GM12864 (cell line): ENCODE results near the gene GLRA1.

Source experiments
- DNase-seq: peaks from one replicate; pipeline ENCODE4 v3.0.0-alpha.2; 2011; ENCODE audit warnings: low read depth
- H3K4me3 ChIP-seq: 2 replicates; pipeline ENCODE4 v1.5.1; 2011; ENCODE audit warnings: mild to moderate bottlenecking, low read depth, low read length, control low read depth
- TF ChIP-seq, protein P1 (sequence below): IDR thresholded peaks from 2 replicates; pipeline ENCODE4 v1.5.1; 2011; ENCODE audit warnings: low read depth, mild to moderate bottlenecking, moderate library complexity, low read length, control low read depth, inconsistent platforms; ENCODE audit errors: missing control alignments

GLRA1 gene

DNA sequence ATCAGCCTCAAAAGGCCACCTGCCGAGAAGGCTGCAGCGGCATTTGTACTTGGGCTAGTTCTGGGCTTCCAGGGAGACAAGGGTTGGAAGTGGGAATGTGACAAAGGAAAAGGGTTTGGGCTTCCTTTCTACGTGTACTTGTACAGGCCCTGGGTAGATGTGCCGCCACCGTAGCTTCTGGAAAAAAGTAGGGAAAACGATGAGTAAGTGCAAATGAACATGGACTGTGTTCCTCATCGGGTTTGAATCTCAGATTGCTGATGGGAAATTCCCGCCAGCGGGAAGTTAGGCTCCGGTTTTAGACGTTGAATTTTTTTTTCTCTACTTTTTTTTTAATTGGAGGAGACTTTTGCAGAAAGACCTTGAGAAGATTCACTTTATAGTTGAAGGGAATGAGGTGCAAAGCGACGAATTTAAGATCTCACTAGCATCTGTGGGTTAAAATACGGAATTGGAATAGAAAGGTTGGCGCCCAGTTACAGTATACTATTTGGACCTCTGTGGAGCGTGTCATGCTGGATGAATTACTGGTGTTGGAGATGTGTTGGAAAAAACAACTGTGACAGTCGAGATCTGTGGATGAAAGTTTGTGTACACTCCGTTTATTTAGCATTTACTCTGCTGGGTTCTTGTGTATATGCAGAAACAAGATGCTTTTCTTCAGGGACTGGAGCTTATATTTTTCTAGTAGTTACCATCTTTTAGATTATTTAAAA lies 151.6 kb downstream of the GLRA1 start:
- no peak for DNase-seq
- peak overlapping the region; percentile 92 for H3K4me3 ChIP-seq
- TF ChIP-seq, protein P1, sequence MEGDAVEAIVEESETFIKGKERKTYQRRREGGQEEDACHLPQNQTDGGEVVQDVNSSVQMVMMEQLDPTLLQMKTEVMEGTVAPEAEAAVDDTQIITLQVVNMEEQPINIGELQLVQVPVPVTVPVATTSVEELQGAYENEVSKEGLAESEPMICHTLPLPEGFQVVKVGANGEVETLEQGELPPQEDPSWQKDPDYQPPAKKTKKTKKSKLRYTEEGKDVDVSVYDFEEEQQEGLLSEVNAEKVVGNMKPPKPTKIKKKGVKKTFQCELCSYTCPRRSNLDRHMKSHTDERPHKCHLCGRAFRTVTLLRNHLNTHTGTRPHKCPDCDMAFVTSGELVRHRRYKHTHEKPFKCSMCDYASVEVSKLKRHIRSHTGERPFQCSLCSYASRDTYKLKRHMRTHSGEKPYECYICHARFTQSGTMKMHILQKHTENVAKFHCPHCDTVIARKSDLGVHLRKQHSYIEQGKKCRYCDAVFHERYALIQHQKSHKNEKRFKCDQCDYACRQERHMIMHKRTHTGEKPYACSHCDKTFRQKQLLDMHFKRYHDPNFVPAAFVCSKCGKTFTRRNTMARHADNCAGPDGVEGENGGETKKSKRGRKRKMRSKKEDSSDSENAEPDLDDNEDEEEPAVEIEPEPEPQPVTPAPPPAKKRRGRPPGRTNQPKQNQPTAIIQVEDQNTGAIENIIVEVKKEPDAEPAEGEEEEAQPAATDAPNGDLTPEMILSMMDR: no peak
